HEK293 (cell line): Measurements from ENCODE around the gene PLEKHA4.
"Not testable (repeated sequence)": the region's sequence is repeated elsewhere in the genome, so short reads cannot be mapped to it uniquely, and the experiment has no call there.

Experiments
- CTCF ChIA-PET: fragments of 350-600 bp; formaldehyde crosslinking; extraction: SDS; loops from one replicate; lab custom pipeline; 2021; ENCODE audit warnings: antibody characterized with exemption; lab: Yijun Ruan, JAX
- POLR2A ChIA-PET: fragments of 300-600 bp; formaldehyde crosslinking; extraction: SDS; loops from one replicate; lab custom pipeline; 2020; ENCODE audit warnings: antibody characterized with exemption, inconsistent platforms; lab: Yijun Ruan, JAX
- H3K27ac ChIP-seq: fragments of 200-500 bp; sonication (Bioruptor generic); 2 replicates; pipeline ENCODE4 v1.5.1; 2014; ENCODE audit warnings: low read depth, low read length, control low read depth, inconsistent platforms; ENCODE audit errors: extremely low read depth
- H3K36me3 ChIP-seq, 2 experiments: fragments of 200-500 bp in 1 of 2; sonication (Bioruptor generic) in 1 of 2; 1 replicate in 1 of 2; 2 replicates in 1 of 2; pipeline ENCODE4 v1.5.1; 2014 to 2017; ENCODE audit warnings: inconsistent platforms in 2 of 2, low read length in 2 of 2; ENCODE audit not compliant: control insufficient read depth in 2 of 2, insufficient read depth in 1 of 2
- H3K4me1 ChIP-seq: fragments of 200-500 bp; sonication (Bioruptor generic); 2 replicates; pipeline ENCODE4 v1.5.1; 2014; ENCODE audit warnings: mild to moderate bottlenecking, low read length, inconsistent platforms; ENCODE audit not compliant: control insufficient read depth, insufficient read depth
- H3K4me3 ChIP-seq: 2 replicates; pipeline ENCODE4 v1.5.1; 2011; ENCODE audit warnings: low read depth, mild to moderate bottlenecking, control low read depth, low read length, moderate library complexity
- H3K9me3 ChIP-seq: fragments of 200-500 bp; sonication (Bioruptor generic); 2 replicates; pipeline ENCODE4 v1.5.1; 2014; ENCODE audit warnings: low read depth, low read length, inconsistent platforms; ENCODE audit not compliant: control insufficient read depth, insufficient read depth
- TCF7L2 ChIP-seq: IDR thresholded peaks from 2 replicates; pipeline ENCODE4 v1.6.1; 2011; ENCODE audit warnings: low read depth, mild to moderate bottlenecking, inconsistent platforms, low read length, moderate library complexity, borderline replicate concordance
- TRIM28 ChIP-seq: IDR thresholded peaks from 2 replicates; pipeline ENCODE4 v1.6.1; 2011; ENCODE audit warnings: low read length, control low read depth, borderline replicate concordance
- TSHZ1 ChIP-seq: fragments of 450-650 bp; formaldehyde crosslinking; IDR thresholded peaks from 2 replicates; pipeline ENCODE4 v1.5.1; 2016; ENCODE audit warnings: missing biosample characterization, missing genetic modification characterization, borderline replicate concordance
- WT1 ChIP-seq: fragments of 450-650 bp; formaldehyde crosslinking; IDR thresholded peaks from 2 replicates; pipeline ENCODE4 v1.5.1; 2016; ENCODE audit warnings: missing biosample characterization, missing genetic modification characterization
- ZBTB1 ChIP-seq: fragments of 450-650 bp; formaldehyde crosslinking; IDR thresholded peaks from 2 replicates; pipeline ENCODE4 v1.5.1; 2016; ENCODE audit warnings: missing biosample characterization, missing genetic modification characterization
- ZBTB10 ChIP-seq: fragments of 450-650 bp; formaldehyde crosslinking; IDR thresholded peaks from 2 replicates; pipeline ENCODE4 v1.5.1; 2016; ENCODE audit warnings: missing biosample characterization, missing genetic modification characterization
- ZBTB17 ChIP-seq: fragments of 450-650 bp; formaldehyde crosslinking; IDR thresholded peaks from 2 replicates; pipeline ENCODE4 v1.5.1; 2016; ENCODE audit warnings: missing biosample characterization, missing genetic modification characterization
- ZFP37 ChIP-seq: fragments of 450-650 bp; formaldehyde crosslinking; IDR thresholded peaks from 2 replicates; pipeline ENCODE4 v1.5.1; 2016; ENCODE audit warnings: missing biosample characterization, missing genetic modification characterization
- ZNF146 ChIP-seq: fragments of 450-650 bp; formaldehyde crosslinking; IDR thresholded peaks from 2 replicates; pipeline ENCODE4 v1.5.1; 2016; ENCODE audit warnings: missing biosample characterization, missing genetic modification characterization
- ZNF23 ChIP-seq: fragments of 450-650 bp; formaldehyde crosslinking; IDR thresholded peaks from 2 replicates; pipeline ENCODE4 v1.5.1; 2016; ENCODE audit warnings: missing biosample characterization, missing genetic modification characterization, borderline replicate concordance
- ZNF335 ChIP-seq: fragments of 450-650 bp; formaldehyde crosslinking; conservative IDR thresholded peaks from 2 replicates; pipeline ENCODE4 v1.5.1; 2016; ENCODE audit warnings: missing biosample characterization, missing genetic modification characterization
- ZNF391 ChIP-seq: fragments of 450-650 bp; formaldehyde crosslinking; IDR thresholded peaks from 2 replicates; pipeline ENCODE4 v1.5.1; 2016; ENCODE audit warnings: low read depth, missing biosample characterization, missing genetic modification characterization, borderline replicate concordance
- ZNF473 ChIP-seq: fragments of 450-650 bp; formaldehyde crosslinking; IDR thresholded peaks from 2 replicates; pipeline ENCODE4 v1.5.1; 2017; ENCODE audit warnings: missing biosample characterization, missing genetic modification characterization
- ZNF513 ChIP-seq: fragments of 450-650 bp; IDR thresholded peaks from 2 replicates; pipeline ENCODE4 v1.5.1; 2018; ENCODE audit warnings: missing biosample characterization, missing genetic modification characterization
- ZNF558 ChIP-seq: fragments of 450-650 bp; formaldehyde crosslinking; IDR thresholded peaks from 2 replicates; pipeline ENCODE4 v1.5.1; 2016; ENCODE audit warnings: missing biosample characterization, missing genetic modification characterization
- ZNF571 ChIP-seq: fragments of 450-650 bp; formaldehyde crosslinking; IDR thresholded peaks from 2 replicates; pipeline ENCODE4 v1.5.0; 2017; ENCODE audit warnings: missing biosample characterization, missing genetic modification characterization
- ZNF596 ChIP-seq: fragments of 450-650 bp; IDR thresholded peaks from 2 replicates; pipeline ENCODE4 v1.5.0; 2018; ENCODE audit warnings: missing biosample characterization, mild to moderate bottlenecking, missing genetic modification characterization, moderate library complexity
- ZNF660 ChIP-seq: fragments of 450-650 bp; IDR thresholded peaks from 2 replicates; pipeline ENCODE4 v1.5.1; 2018; ENCODE audit warnings: missing biosample characterization, mild to moderate bottlenecking, missing genetic modification characterization
- ZNF664 ChIP-seq: fragments of 450-650 bp; formaldehyde crosslinking; IDR thresholded peaks from 2 replicates; pipeline ENCODE4 v1.5.1; 2016; ENCODE audit warnings: missing biosample characterization, missing genetic modification characterization
- ZNF692 ChIP-seq: fragments of 450-650 bp; formaldehyde crosslinking; IDR thresholded peaks from 2 replicates; pipeline ENCODE4 v1.5.1; 2016; ENCODE audit warnings: missing biosample characterization, missing genetic modification characterization
- ZNF785 ChIP-seq: fragments of 450-650 bp; formaldehyde crosslinking; IDR thresholded peaks from 2 replicates; pipeline ENCODE4 v1.5.1; 2016; ENCODE audit warnings: missing biosample characterization, missing genetic modification characterization

PLEKHA4 gene

GRCh38 chr19:48871471-48872181, 3.2 kb upstream of the PLEKHA4 start:
- H3K4me3 ChIP-seq, result not testable (repeated sequence)
- Histone ChIP-seq H3K27ac (peak overlapping the region; percentile 33; the same call in 1 of the 2 replicates), H3K4me1 (peaks cover 32% of the 10 kb centered on the region)

GRCh38 chr19:48870048-48870447, 1.6 kb upstream of the PLEKHA4 start:
- H3K9me3 ChIP-seq, result no peaks in the 10 kb centered on the region
- ChIA-PET CTCF (interaction anchor here (1.1 kb wide), 1 partner anchor 82 kb away, joined by 3 read pairs; no protein-coding TSS in a partner anchor), POLR2A (interaction anchor here (0.6 to 0.7 kb wide), 3 partner anchors 17 to 64 kb away, joined by 5 to 8 read pairs (median 6); partner anchors contain the start of gene DHDH)
- H3K4me3 ChIP-seq, result no peak overlapping the region
- H3K36me3 ChIP-seq, result peaks cover 0 to 15% of the 10 kb centered on the region in 2 experiments; a peak in 2 of 3 replicates
- TF ChIP-seq ZNF391 (tag by site-specific recombination), result no peak
- TF ChIP-seq ZNF596 (tag by site-specific recombination), result no peak
- no peak for TF ChIP-seq ZBTB1
- TF ChIP-seq ZFP37 (tag by site-specific recombination), result no peak
- TF ChIP-seq ZNF473 (tag by site-specific recombination), result no peak
- no peak for TF ChIP-seq ZBTB17 (tag by site-specific recombination)
- TF ChIP-seq ZNF513 (tag by site-specific recombination), result no peak
- TF ChIP-seq ZNF146 (tag by site-specific recombination), result no peak
- TF ChIP-seq ZNF558 (tag by site-specific recombination), result no peak
- TF ChIP-seq ZNF571 (tag by site-specific recombination), result no peak
- no peak for TF ChIP-seq ZNF785
- H3K27ac ChIP-seq, result no peak overlapping the region
- H3K4me1 ChIP-seq, result peaks cover 22% of the 10 kb centered on the region

More at GRCh38 chr19:48871471-48872181, 3.2 kb upstream of the PLEKHA4 start:
- POLR2A ChIA-PET, result interaction anchor here (0.6 to 3.2 kb wide), 28 partner anchors 9 to 616 kb away, joined by 3 to 33 read pairs (median 6); partner anchors contain the start of genes BAX, BCAT2, CARD8 and DHDH
- CTCF ChIA-PET, result interaction anchor here (1.1 to 2.0 kb wide), 2 partner anchors 29 to 84 kb away, joined by 3 to 7 read pairs; no protein-coding TSS in a partner anchor
- not testable (repeated sequence) for H3K9me3 ChIP-seq
- TF ChIP-seq ZNF335 (tag by site-specific recombination) (peak; percentile 62), ZNF664 (tag by site-specific recombination) (0 out of 2 replicates have a peak, but pooled peaks have one; percentile 23), WT1 (tag by site-specific recombination) (peak; percentile 33; the same call in 1 of the 2 replicates)
- peaks cover 0 to 29% of the 10 kb centered on the region in 2 experiments; a peak in 2 of 3 replicates for H3K36me3 ChIP-seq

- Histone ChIP-seq H3K4me1 (peaks cover 8% of the 10 kb centered on the region; the same call in 1 of the 2 replicates), H3K9me3 (no peaks in the 10 kb centered on the region), H3K4me3 (no peak overlapping the region), H3K36me3 (no peaks in the 10 kb centered on the region), H3K27ac (no peak overlapping the region)
- ChIA-PET POLR2A (interaction anchor here (1.2 kb wide), 1 partner anchor 20 kb away, joined by 3 read pairs; no protein-coding TSS in a partner anchor), CTCF (interaction anchor here (1.2 to 2.2 kb wide), 2 partner anchors 26 to 103 kb away, joined by 4 to 11 read pairs; no protein-coding TSS in a partner anchor)
- TF ChIP-seq ZNF692 (tag by site-specific recombination), result no peak
- no peak for TF ChIP-seq ZNF23
- no peak for TF ChIP-seq TRIM28
- TF ChIP-seq ZBTB10 (tag by site-specific recombination), result no peak
- TF ChIP-seq TCF7L2, result no peak
- TF ChIP-seq ZBTB17 (tag by site-specific recombination), result no peak
- TF ChIP-seq TSHZ1, result no peak
- TF ChIP-seq ZNF660, result no peak
These were observed 687 bp downstream of the PLEKHA4 start for GRCh38 chr19:48867746-48868113.
